K562 (cell line): ENCODE data around the gene RIC3. TPM values are rescaled to one million over a fixed set of nuclear protein-coding genes. Genes with fewer than 3 reads are reported as not detected.

ENCODE experiments used
- CTCF ChIP-seq, 3 experiments: IDR thresholded peaks in 2 of 3; conservative IDR thresholded peaks in 1 of 3; 2 replicates each; pipeline ENCODE4 v1.5.1; 2011 to 2012; ENCODE audit warnings: low read length in 3 of 3, mild to moderate bottlenecking in 3 of 3, control low read depth in 2 of 3, improper control_type of control experiment in 1 of 3, inconsistent platforms in 1 of 3, low read depth in 1 of 3, mixed read lengths in 1 of 3, moderate library complexity in 1 of 3; ENCODE audit not compliant: insufficient read depth in 2 of 3
- GTF3C2 ChIP-seq: IDR thresholded peaks from 3 replicates; pipeline ENCODE4 v1.6.1; 2011; ENCODE audit warnings: borderline replicate concordance, mild to moderate bottlenecking, moderate library complexity; ENCODE audit not compliant: insufficient read length; ENCODE audit errors: extremely low read depth
- IFI16 ChIP-seq: fragments of 250-450 bp; sonication (Bioruptor Pico); IDR thresholded peaks from 2 replicates; pipeline ENCODE4 v2.1.2; 2022; ENCODE audit warnings: mild to moderate bottlenecking, inconsistent platforms
- NFIX ChIP-seq: fragments of 250-450 bp; sonication (Bioruptor Pico); IDR thresholded peaks from 2 replicates; pipeline ENCODE4 v1.4.0; 2020; ENCODE audit warnings: low read depth, mild to moderate bottlenecking, moderate library complexity
- RB1 ChIP-seq: fragments of 450-650 bp; IDR thresholded peaks from 2 replicates; pipeline ENCODE4 v1.6.1; 2017; ENCODE audit warnings: low read depth, mild to moderate bottlenecking
- REST ChIP-seq, 2 experiments: fragments of 450-650 bp; formaldehyde crosslinking in 1 of 2; IDR thresholded peaks; 2 replicates each; pipeline versions ENCODE4 v1.4.0 to v1.6.1; 2014 to 2020; ENCODE audit warnings: mild to moderate bottlenecking in 2 of 2, borderline replicate concordance in 1 of 2, low read depth in 1 of 2
- RHOXF2B ChIP-seq: fragments of 250-450 bp; sonication (Bioruptor Pico); conservative IDR thresholded peaks from 2 replicates; pipeline ENCODE4 v1.5.1; 2021
- SMC3 ChIP-seq: conservative IDR thresholded peaks from 2 replicates; pipeline ENCODE4 v1.6.1; 2011; ENCODE audit warnings: low read depth, low read length, improper control_type of control experiment; ENCODE audit not compliant: insufficient read depth
- TCF3 ChIP-seq: sonication (generic); formaldehyde crosslinking; IDR thresholded peaks from 2 replicates; pipeline ENCODE4 v1.4.0; 2020; ENCODE audit warnings: mild to moderate bottlenecking, missing genetic modification reagents
- TEAD2 ChIP-seq: fragments of 450-650 bp; IDR thresholded peaks from 2 replicates; pipeline ENCODE4 v1.6.1; 2016; ENCODE audit warnings: missing genetic modification characterization, control low read depth, missing compliant biosample characterization
- U2AF2 ChIP-seq: fragments of 200-400 bp; formaldehyde crosslinking; optimal IDR thresholded peaks from 2 replicates; pipeline ENCODE3; 2017; ENCODE audit warnings: low read depth, mild to moderate bottlenecking, low read length
- polyA plus RNA-seq, 8 experiments: library from polyadenylated mRNA; depleted of rRNA in 4 of 8; stranded (reverse) in 5 of 8; unstranded in 3 of 8; fragments of >200 nt; fragmentation: Nextera tagmentation in 2 of 8; fragmentation: Illumina TruSeq in 1 of 8; extraction: Ambion mirVana in 2 of 8; extraction: Trizol in 1 of 8; gene quantifications; 2 replicates each; pipeline versions ENCODE4 v1.2.1 to v1.2.3, GENCODE V29; 2011 to 2014; ENCODE audit warnings: inconsistent platforms in 1 of 8, missing spikeins in 1 of 8
- total RNA-seq, 7 experiments: library from RNA; depleted of rRNA in 6 of 7; stranded (reverse); fragments of >200 nt in 6 of 7; fragmentation: Illumina TruSeq in 2 of 7; extraction: Trizol in 2 of 7; gene quantifications; 2 replicates each; pipeline versions ENCODE4 v1.2.1 to v1.2.3, GENCODE V29; 2011 to 2021; ENCODE audit warnings: low replicate concordance in 1 of 7

The RIC3 gene
- total and polyA plus RNA-seq, 9 of the 15 experiments (the other 6 are each of a cell fraction or from before 2014, with no cell fraction given): 0.03 to 0.16 (median 0.05) TPM; not detected in 4

- TF ChIP-seq REST (IDR thresholded peaks at IDR 0.05; ENCODE audit: borderline replicate concordance): peak; percentile 77; the same call in 1 of the 2 replicates
- TF ChIP-seq REST (CRISPR knock-in tag; IDR thresholded peaks at IDR 0.05; ENCODE audit: low read depth): no peak
- TF ChIP-seq U2AF2: no peak
- no peak for TF ChIP-seq NFIX (CRISPR knock-in tag)
- TF ChIP-seq IFI16: no peak
- TF ChIP-seq GTF3C2: no peak
- TF ChIP-seq TCF3 (CRISPR knock-in tag): no peak
- TF ChIP-seq RB1: 0 out of 2 replicates have a peak, but pooled peaks have one; percentile 13
- TF ChIP-seq TEAD2: no peak
- TF ChIP-seq SMC3: peak; percentile 86
- no peak for TF ChIP-seq RHOXF2B (CRISPR knock-in tag)
- peak; percentile 80 to 90 (median 86) for TF ChIP-seq CTCF (IDR thresholded peaks at IDR 0.05 in 2 of 3, conservative IDR thresholded peaks at IDR 0.05 in 1 of 3; ENCODE audit: insufficient read depth in 2 of 3, low read depth in 1 of 3, low read length in 3 of 3)
These were observed 23.4 kb upstream of the RIC3 start (continued) for GRCh38 chr11:8192016-8192895.
